HepG2 (cell line): ENCODE results near the gene GPR107. TPM values are rescaled to one million over a fixed set of nuclear protein-coding genes. Genes with fewer than 3 reads are reported as not detected.

Experiments used
- ATAC-seq: fragments of 200-7000 bp; cut with Tn5 transposase; 3 replicates; pipeline ENCODE4 v1.9.1; 2020; ENCODE audit warnings: mild to moderate bottlenecking, moderate library complexity
- BruUV-seq: library from RNA; stranded (reverse); fragments of 400-500 nt; replicated peaks from 2 replicates; lab custom pipeline; 2021; lab: Mats Ljungman, UMichigan
- CTCF ChIA-PET: fragments of 300-600 bp; formaldehyde crosslinking; extraction: SDS; loops from one replicate; lab custom pipeline; 2021; ENCODE audit warnings: low total read pairs, inconsistent platforms, low intra/inter-chr PET ratio; lab: Yijun Ruan, JAX
- POLR2A ChIA-PET: fragments of 350-600 bp; sonication (Branson Sonifier 250); formaldehyde crosslinking; loops from one replicate; lab custom pipeline; 2020; ENCODE audit warnings: antibody characterized with exemption, inconsistent platforms; lab: Yijun Ruan, JAX
- DNase-seq: peaks from one replicate; pipeline ENCODE4 v3.0.0-alpha.2; 2015; ENCODE audit warnings: low spot score
- FAIRE-seq: peaks from 3 replicates; lab custom pipeline; 2011; peaks lifted over from hg19 to GRCh38; lab: Jason Lieb, UNC
- H2AFZ ChIP-seq: one replicate; pipeline ENCODE4 v1.6.1; 2011; ENCODE audit warnings: low read length, inconsistent platforms
- H3K27ac ChIP-seq: fragments of 300-600 bp; 3 replicates; pipeline ENCODE4 v1.8.0; 2011; ENCODE audit warnings: mixed run types, mild to moderate bottlenecking, mixed read lengths, low read length, inconsistent platforms; ENCODE audit not compliant: insufficient read depth; ENCODE audit errors: extremely low read length
- H3K27me3 ChIP-seq, 2 experiments: fragments of 200-600 bp in 1 of 2; 2 replicates in 1 of 2; 3 replicates in 1 of 2; pipeline versions ENCODE4 v1.6.0 to v1.8.0; 2011; ENCODE audit warnings: low read length in 2 of 2, mild to moderate bottlenecking in 2 of 2, moderate library complexity in 2 of 2, inconsistent platforms in 1 of 2; ENCODE audit not compliant: insufficient read depth in 2 of 2, control insufficient read depth in 1 of 2
- H3K36me3 ChIP-seq, 2 experiments: fragments of 200-600 bp in 1 of 2; replicated peaks in 1 of 2; 2 replicates in 1 of 2; 3 replicates in 1 of 2; pipeline versions ENCODE4 v1.5.1 to v1.8.0; 2011; ENCODE audit warnings: low read length in 2 of 2, inconsistent platforms in 1 of 2; ENCODE audit not compliant: insufficient read depth in 2 of 2, control insufficient read depth in 1 of 2
- H3K4me1 ChIP-seq: 2 replicates; pipeline ENCODE4 v1.5.1; 2012; ENCODE audit warnings: low read length, inconsistent platforms; ENCODE audit not compliant: insufficient read depth
- H3K4me2 ChIP-seq: 2 replicates; pipeline ENCODE4 v1.6.0; 2011; ENCODE audit warnings: low read depth, low read length, inconsistent platforms
- H3K4me3 ChIP-seq, 3 experiments: fragments of 200-600 bp in 1 of 3; sonication (generic), shearing (Covaris generic) in 1 of 3; replicated peaks in 1 of 3; 2 replicates each; pipeline ENCODE4 v1.5.1; 2011 to 2016; ENCODE audit warnings: low read length in 3 of 3, inconsistent platforms in 2 of 3, low read depth in 2 of 3, mild to moderate bottlenecking in 2 of 3, control low read depth in 1 of 3, mixed read lengths in 1 of 3; ENCODE audit not compliant: insufficient read depth in 1 of 3
- H3K79me2 ChIP-seq: one replicate; pipeline ENCODE4 v1.6.1; 2011; ENCODE audit warnings: low read length, inconsistent platforms; ENCODE audit not compliant: insufficient read depth
- H3K9ac ChIP-seq: 2 replicates; pipeline ENCODE4 v1.6.0; 2011; ENCODE audit warnings: mild to moderate bottlenecking, low read depth, low read length, inconsistent platforms; ENCODE audit not compliant: insufficient read depth
- H3K9me3 ChIP-seq: 2 replicates; pipeline ENCODE4 v1.5.1; 2012; ENCODE audit warnings: mild to moderate bottlenecking, low read length
- H4K20me1 ChIP-seq: 2 replicates; pipeline ENCODE4 v1.6.0; 2011; ENCODE audit warnings: inconsistent platforms, mild to moderate bottlenecking, low read length, moderate library complexity; ENCODE audit not compliant: insufficient read depth
- IKZF1 ChIP-seq: fragments of 450-650 bp; IDR thresholded peaks from 2 replicates; pipeline ENCODE4 v1.7.1; 2016
- MAFK ChIP-seq, 2 experiments: IDR thresholded peaks in 1 of 2; conservative IDR thresholded peaks in 1 of 2; 2 replicates each; pipeline ENCODE4 v1.6.1; 2011; ENCODE audit warnings: improper control_type of control experiment in 2 of 2, low read length in 2 of 2
- MTF1 ChIP-seq: sonication (generic); formaldehyde crosslinking; IDR thresholded peaks from 2 replicates; pipeline ENCODE4 v1.5.0; 2020; ENCODE audit warnings: missing genetic modification reagents
- NFIC ChIP-seq: IDR thresholded peaks from 2 replicates; pipeline ENCODE4 v1.6.1; 2012; ENCODE audit warnings: mild to moderate bottlenecking, low read length, inconsistent platforms
- YEATS2 ChIP-seq: sonication (generic); formaldehyde crosslinking; IDR thresholded peaks from 2 replicates; pipeline ENCODE4 v1.4.0; 2020; ENCODE audit warnings: missing genetic modification reagents, borderline replicate concordance
- ZNF207 ChIP-seq: fragments of 450-650 bp; IDR thresholded peaks from 2 replicates; pipeline ENCODE4 v1.6.1; 2016; ENCODE audit warnings: antibody characterized with exemption, borderline replicate concordance
- ZNF281 ChIP-seq: sonication (generic); formaldehyde crosslinking; IDR thresholded peaks from 2 replicates; pipeline ENCODE4 v1.4.0; 2020; ENCODE audit warnings: missing genetic modification reagents, borderline replicate concordance
- ZNF564 ChIP-seq: sonication (generic); formaldehyde crosslinking; IDR thresholded peaks from 2 replicates; pipeline ENCODE4 v1.8.1; 2023; ENCODE audit warnings: mild to moderate bottlenecking, missing genetic modification reagents
- WGBS: methylation state at CpG from one replicate; pipeline ENCODE4 v1.1.6; 2017; ENCODE audit warnings: low lambda C conversion rate; 5-methylcytosine and 5-hydroxymethylcytosine counted together
- in situ Hi-C: cut with HindIII; loops from 2 replicates; pipeline ENCODE4 v1.10.0; 2017; ENCODE audit warnings: low pct_unique_long_range_greater_than_20kb; ENCODE audit not compliant: extremely low pct_ligation_motif_present
- intact Hi-C: fragments of 100-400 bp; cut with micrococcal nuclease; formaldehyde crosslinking; loops from one replicate; pipeline ENCODE4 v1.10.0; 2022; ENCODE audit not compliant: unreplicated experiment
- polyA plus RNA-seq, 8 experiments: library from polyadenylated mRNA; depleted of rRNA in 3 of 8; stranded (reverse) in 7 of 8; unstranded in 1 of 8; fragments of >200 nt; fragmentation: Illumina TruSeq in 4 of 8; extraction: Trizol in 4 of 8; gene quantifications; 2 replicates each; pipeline versions ENCODE4 v1.2.1 to v1.2.3, GENCODE V29; 2011 to 2016; ENCODE audit warnings: low read depth in 4 of 8, missing spikeins in 1 of 8, mixed read lengths in 1 of 8; ENCODE audit not compliant: insufficient read depth in 1 of 8
- total RNA-seq, 5 experiments: library from RNA; depleted of rRNA; stranded (reverse); fragments of >200 nt; fragmentation: Illumina TruSeq; extraction: Trizol; gene quantifications; 2 replicates each; pipeline ENCODE4 v1.2.3, GENCODE V29; 2016; ENCODE audit warnings: low read depth in 1 of 5

The GPR107 gene
- total and polyA plus RNA-seq, 2 of the 13 experiments (the other 11 are each of a cell fraction or from before 2014, with no cell fraction given) = 22.5 to 24.4 TPM

- H3K27me3 ChIP-seq = no peaks in the 10 kb centered on the region
Measured at GRCh38 chr9:130137641-130138081, 84.0 kb downstream of the GPR107 start.

More at GRCh38 chr9:130137641-130138081, 84.0 kb downstream of the GPR107 start:
- WGBS = 92% methylated on average over 11 of the region's 11 CpGs
- intact Hi-C loops = no loop called here
- Histone ChIP-seq H3K79me2 (no peaks in the 10 kb centered on the region), H3K36me3 (peaks cover 1 to 2% of the 10 kb centered on the region in 2 experiments; a peak in 1 of 5 replicates), H3K27ac (no peak overlapping the region), H4K20me1 (no peaks in the 10 kb centered on the region), H2AFZ (no peak overlapping the region)
- in situ Hi-C loops = no loop called here
- ATAC-seq (no peak), FAIRE-seq (no peak)
- TF ChIP-seq ZNF281 (no peak), ZNF207 (no peak), YEATS2 (CRISPR knock-in tag) (no peak), IKZF1 (no peak), NFIC (no peak), MAFK (conservative IDR thresholded peaks at IDR 0.05 in 1 of 2, IDR thresholded peaks at IDR 0.05 in 1 of 2; ENCODE audit: low read length in 2 of 2) (no peak), MTF1 (no peak), ZNF564 (CRISPR knock-in tag) (no peak)
- TF ChIP-seq, all 625 proteins: peak for 0
- ChIA-PET CTCF (no interaction called here), POLR2A (no interaction called here)
- Histone ChIP-seq H3K9me3 (no peaks in the 10 kb centered on the region), H3K4me1 (no peaks in the 10 kb centered on the region), H3K4me3 (no peak overlapping the region), H3K4me2 (no peak overlapping the region), H3K9ac (no peak overlapping the region)
- no peak for DNase-seq
- no TSS peak for BruUV-seq
